ENCODE measurements around the gene DDX11. TPM values are rescaled to one million over a fixed set of nuclear protein-coding genes. Genes with fewer than 3 reads are reported as not detected.
"Not testable (repeated sequence)": the region's sequence is repeated elsewhere in the genome, so short reads cannot be mapped to it uniquely, and the experiment has no call there.

The DDX11 gene
- total and polyA plus RNA-seq, 2 experiments from 2014 or later = 66.0 to 103 TPM

DNA sequence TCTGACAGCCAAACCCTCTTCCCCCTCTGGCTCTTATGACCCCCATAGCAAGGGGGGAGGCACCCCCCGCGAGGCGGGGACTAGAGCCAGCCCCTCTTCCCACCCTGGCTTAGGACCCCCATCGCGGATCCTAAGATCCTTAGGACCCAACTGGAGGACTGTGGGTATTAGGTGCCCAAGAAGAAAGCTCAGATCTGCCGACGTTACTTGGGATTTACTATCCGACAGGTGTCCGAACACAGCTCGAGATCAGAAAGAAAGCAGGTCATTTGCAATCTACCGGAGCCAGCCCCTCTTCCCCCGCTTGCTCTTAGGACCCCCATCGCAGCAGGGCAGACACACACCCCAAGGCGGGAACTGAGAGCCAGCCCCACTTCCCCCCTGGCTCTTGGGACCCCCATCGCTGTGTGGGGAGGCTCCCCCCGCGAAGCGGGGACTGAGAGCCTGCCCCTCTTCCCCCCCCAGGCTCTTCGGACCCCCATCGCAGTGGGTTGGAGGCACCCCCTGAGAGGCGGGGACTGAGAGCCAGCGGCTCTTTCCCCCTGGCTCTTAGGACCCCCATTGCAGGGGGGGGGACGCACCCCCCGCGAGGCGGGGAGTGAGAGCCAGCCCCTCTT, 46.8 kb downstream of the DDX11 start:
- H3K27ac ChIP-seq (ENCODE audit: low read depth) = no peak overlapping the region
- H3K27me3 ChIP-seq (ENCODE audit: insufficient read depth) = peaks cover 44% of the 10 kb centered on the region
- peak overlapping the region; percentile 55 for H3K4me3 ChIP-seq
- no peaks in the 10 kb centered on the region for H4K20me1 ChIP-seq (replicated peaks; ENCODE audit: insufficient read depth)
- Mint-ChIP-seq H3K27ac (no peak overlapping the region), H3K36me3 (ENCODE audit: low read depth) (no peaks in the 10 kb centered on the region; the same call in 2 of the 3 replicates), H3K4me1 (peaks cover 12% of the 10 kb centered on the region), H3K9me3 (no peaks in the 10 kb centered on the region), H3K4me3 (peak overlapping the region; percentile 69), H3K27me3 (ENCODE audit: insufficient read depth, low read depth, poor library complexity) (peaks cover 36% of the 10 kb centered on the region)
- no peaks in the 10 kb centered on the region for H3K9me2 ChIP-seq (ENCODE audit: insufficient read depth)
- H3K4me1 ChIP-seq (ENCODE audit: insufficient read depth) = no peaks in the 10 kb centered on the region
- TF ChIP-seq EZH2 (IDR thresholded peaks at IDR 0.05; ENCODE audit: low read depth, unreplicated experiment) (peak; percentile 65), ZNF114 (CRISPR knock-in tag; IDR thresholded peaks at IDR 0.05) (no peak), JUNB (IDR thresholded peaks at IDR 0.05; ENCODE audit: unreplicated experiment) (no peak), NANOG (IDR thresholded peaks at IDR 0.05; ENCODE audit: borderline replicate concordance) (no peak), EZH2phosphoT487 (IDR thresholded peaks at IDR 0.05; ENCODE audit: unreplicated experiment) (no peak), POLR2AphosphoS5 (IDR thresholded peaks at IDR 0.05; ENCODE audit: low read depth) (no peak)
- TF ChIP-seq, protein P1, sequence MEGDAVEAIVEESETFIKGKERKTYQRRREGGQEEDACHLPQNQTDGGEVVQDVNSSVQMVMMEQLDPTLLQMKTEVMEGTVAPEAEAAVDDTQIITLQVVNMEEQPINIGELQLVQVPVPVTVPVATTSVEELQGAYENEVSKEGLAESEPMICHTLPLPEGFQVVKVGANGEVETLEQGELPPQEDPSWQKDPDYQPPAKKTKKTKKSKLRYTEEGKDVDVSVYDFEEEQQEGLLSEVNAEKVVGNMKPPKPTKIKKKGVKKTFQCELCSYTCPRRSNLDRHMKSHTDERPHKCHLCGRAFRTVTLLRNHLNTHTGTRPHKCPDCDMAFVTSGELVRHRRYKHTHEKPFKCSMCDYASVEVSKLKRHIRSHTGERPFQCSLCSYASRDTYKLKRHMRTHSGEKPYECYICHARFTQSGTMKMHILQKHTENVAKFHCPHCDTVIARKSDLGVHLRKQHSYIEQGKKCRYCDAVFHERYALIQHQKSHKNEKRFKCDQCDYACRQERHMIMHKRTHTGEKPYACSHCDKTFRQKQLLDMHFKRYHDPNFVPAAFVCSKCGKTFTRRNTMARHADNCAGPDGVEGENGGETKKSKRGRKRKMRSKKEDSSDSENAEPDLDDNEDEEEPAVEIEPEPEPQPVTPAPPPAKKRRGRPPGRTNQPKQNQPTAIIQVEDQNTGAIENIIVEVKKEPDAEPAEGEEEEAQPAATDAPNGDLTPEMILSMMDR (conservative IDR thresholded peaks at IDR 0.05; ENCODE audit: low read depth in 2 of 2) = no peak
- no peaks in the 10 kb centered on the region for H3K36me3 ChIP-seq (ENCODE audit: insufficient read depth)
- H3K4me2 ChIP-seq = peak overlapping the region; percentile 83
- DNase-seq (ENCODE audit: low spot score) = peak; percentile 53
- H3K79me2 ChIP-seq (replicated peaks; ENCODE audit: insufficient read depth) = no peaks in the 10 kb centered on the region
- peak; percentile 22 for ATAC-seq
- no peak overlapping the region for H2AFZ ChIP-seq
- H3F3A ChIP-seq (replicated peaks; ENCODE audit: low read depth) = no peaks in the 10 kb centered on the region

DNA sequence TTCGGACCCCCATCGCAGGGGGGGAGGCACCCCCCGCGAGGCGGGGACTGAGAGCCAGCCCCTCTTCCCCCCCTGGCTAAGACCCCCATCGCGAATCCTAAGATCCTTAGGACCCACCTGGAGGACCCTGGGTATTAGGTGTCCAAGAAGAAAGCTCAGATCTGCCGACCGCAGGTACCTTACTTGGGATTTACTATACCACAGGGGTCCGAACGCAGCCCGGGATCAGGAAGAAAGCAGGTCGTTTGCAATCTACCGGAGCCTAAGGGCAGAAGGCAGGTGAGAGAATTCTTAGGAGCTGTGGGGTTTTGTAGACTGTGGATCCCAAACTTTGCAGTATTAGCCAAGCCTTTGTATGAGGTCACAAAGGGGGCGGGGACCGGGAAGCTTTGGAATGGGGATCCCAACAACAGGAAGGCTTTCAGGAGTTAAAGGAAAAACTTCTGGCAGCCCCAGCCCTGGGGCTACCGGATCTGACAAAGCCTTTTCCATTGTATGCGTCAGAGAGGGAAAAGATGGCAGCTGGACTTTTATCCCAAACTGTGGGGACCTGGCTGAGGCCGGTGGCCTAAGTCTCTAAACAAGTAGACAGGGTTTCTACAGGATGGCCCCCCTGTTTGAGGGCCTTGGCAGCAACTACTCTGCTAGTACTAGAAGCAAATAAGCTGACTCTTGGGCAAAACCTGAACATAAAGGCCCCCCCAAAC, 47.5 kb downstream of the DDX11 start:
- not testable (repeated sequence) for ATAC-seq; H3K4me1 ChIP-seq (ENCODE audit: insufficient read depth)

DNA sequence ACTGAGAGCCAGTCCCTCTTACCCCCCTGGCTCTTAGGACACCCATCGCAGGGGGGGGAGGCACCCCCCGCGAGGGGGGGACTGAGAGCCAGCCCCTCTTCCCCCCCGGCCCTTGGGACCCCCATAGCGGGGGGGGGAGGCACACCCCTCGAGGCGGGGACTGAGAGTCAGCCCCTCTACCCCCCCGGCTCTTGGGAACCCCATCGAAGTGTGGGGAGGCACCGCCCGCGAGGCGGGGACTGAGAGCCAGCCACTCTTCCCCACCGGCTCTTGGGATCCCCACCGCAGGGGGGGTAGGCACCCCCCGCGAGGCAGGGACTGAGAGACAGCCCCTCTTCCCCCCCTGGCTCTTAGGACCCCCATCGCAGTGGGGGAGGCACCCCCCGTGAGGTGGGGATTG, 48.8 kb downstream of the DDX11 start:
- peaks cover 13% of the 10 kb centered on the region for H3K4me1 Mint-ChIP-seq
- TF ChIP-seq, protein P2, sequence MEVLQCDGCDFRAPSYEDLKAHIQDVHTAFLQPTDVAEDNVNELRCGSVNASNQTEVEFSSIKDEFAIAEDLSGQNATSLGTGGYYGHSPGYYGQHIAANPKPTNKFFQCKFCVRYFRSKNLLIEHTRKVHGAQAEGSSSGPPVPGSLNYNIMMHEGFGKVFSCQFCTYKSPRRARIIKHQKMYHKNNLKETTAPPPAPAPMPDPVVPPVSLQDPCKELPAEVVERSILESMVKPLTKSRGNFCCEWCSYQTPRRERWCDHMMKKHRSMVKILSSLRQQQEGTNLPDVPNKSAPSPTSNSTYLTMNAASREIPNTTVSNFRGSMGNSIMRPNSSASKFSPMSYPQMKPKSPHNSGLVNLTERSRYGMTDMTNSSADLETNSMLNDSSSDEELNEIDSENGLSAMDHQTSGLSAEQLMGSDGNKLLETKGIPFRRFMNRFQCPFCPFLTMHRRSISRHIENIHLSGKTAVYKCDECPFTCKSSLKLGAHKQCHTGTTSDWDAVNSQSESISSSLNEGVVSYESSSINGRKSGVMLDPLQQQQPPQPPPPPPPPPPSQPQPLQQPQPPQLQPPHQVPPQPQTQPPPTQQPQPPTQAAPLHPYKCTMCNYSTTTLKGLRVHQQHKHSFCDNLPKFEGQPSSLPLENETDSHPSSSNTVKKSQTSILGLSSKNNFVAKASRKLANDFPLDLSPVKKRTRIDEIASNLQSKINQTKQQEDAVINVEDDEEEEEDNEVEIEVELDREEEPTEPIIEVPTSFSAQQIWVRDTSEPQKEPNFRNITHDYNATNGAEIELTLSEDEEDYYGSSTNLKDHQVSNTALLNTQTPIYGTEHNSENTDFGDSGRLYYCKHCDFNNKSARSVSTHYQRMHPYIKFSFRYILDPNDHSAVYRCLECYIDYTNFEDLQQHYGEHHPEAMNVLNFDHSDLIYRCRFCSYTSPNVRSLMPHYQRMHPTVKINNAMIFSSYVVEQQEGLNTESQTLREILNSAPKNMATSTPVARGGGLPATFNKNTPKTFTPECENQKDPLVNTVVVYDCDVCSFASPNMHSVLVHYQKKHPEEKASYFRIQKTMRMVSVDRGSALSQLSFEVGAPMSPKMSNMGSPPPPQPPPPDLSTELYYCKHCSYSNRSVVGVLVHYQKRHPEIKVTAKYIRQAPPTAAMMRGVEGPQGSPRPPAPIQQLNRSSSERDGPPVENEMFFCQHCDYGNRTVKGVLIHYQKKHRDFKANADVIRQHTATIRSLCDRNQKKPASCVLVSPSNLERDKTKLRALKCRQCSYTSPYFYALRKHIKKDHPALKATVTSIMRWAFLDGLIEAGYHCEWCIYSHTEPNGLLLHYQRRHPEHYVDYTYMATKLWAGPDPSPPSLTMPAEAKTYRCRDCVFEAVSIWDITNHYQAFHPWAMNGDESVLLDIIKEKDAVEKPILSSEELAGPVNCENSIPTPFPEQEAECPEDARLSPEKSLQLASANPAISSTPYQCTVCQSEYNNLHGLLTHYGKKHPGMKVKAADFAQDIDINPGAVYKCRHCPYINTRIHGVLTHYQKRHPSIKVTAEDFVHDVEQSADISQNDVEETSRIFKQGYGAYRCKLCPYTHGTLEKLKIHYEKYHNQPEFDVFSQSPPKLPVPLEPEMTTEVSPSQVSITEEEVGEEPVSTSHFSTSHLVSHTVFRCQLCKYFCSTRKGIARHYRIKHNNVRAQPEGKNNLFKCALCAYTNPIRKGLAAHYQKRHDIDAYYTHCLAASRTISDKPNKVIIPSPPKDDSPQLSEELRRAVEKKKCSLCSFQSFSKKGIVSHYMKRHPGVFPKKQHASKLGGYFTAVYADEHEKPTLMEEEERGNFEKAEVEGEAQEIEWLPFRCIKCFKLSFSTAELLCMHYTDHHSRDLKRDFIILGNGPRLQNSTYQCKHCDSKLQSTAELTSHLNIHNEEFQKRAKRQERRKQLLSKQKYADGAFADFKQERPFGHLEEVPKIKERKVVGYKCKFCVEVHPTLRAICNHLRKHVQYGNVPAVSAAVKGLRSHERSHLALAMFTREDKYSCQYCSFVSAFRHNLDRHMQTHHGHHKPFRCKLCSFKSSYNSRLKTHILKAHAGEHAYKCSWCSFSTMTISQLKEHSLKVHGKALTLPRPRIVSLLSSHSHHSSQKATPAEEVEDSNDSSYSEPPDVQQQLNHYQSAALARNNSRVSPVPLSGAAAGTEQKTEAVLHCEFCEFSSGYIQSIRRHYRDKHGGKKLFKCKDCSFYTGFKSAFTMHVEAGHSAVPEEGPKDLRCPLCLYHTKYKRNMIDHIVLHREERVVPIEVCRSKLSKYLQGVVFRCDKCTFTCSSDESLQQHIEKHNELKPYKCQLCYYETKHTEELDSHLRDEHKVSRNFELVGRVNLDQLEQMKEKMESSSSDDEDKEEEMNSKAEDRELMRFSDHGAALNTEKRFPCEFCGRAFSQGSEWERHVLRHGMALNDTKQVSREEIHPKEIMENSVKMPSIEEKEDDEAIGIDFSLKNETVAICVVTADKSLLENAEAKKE (CRISPR knock-in tag; IDR thresholded peaks at IDR 0.05) = no peak

More for the DNA sequence above, 47.5 kb downstream of the DDX11 start:
- H3K27ac ChIP-seq (ENCODE audit: low read depth); H3K9me3 Mint-ChIP-seq; H3F3A ChIP-seq (replicated peaks; ENCODE audit: low read depth); H4K20me1 ChIP-seq (replicated peaks; ENCODE audit: insufficient read depth); H3K79me2 ChIP-seq (replicated peaks; ENCODE audit: insufficient read depth); H3K27ac Mint-ChIP-seq; H3K36me3 Mint-ChIP-seq (ENCODE audit: low read depth); H2AFZ ChIP-seq; H3K9me2 ChIP-seq (ENCODE audit: insufficient read depth); H3K36me3 ChIP-seq (ENCODE audit: insufficient read depth): not testable (repeated sequence)
- Histone ChIP-seq H3K4me3 (peak overlapping the region; percentile 55), H3K4me2 (peak overlapping the region; percentile 83), H3K27me3 (ENCODE audit: insufficient read depth) (peaks cover 43% of the 10 kb centered on the region)
- peak; percentile 66 for DNase-seq (ENCODE audit: low spot score)
- H3K4me1 Mint-ChIP-seq = peaks cover 12% of the 10 kb centered on the region
- peak overlapping the region; percentile 69; the same call in 2 of the 3 replicates for H3K4me3 Mint-ChIP-seq
- TF ChIP-seq CREB1 (CRISPR knock-in tag; IDR thresholded peaks at IDR 0.05; ENCODE audit: low read depth) = 0 out of 2 replicates have a peak, but pooled peaks have one; percentile 9
- peaks cover 36% of the 10 kb centered on the region for H3K27me3 Mint-ChIP-seq (ENCODE audit: insufficient read depth, low read depth, poor library complexity)

More for the DNA sequence above, 48.8 kb downstream of the DDX11 start:
- no peaks in the 10 kb centered on the region for H3K79me2 ChIP-seq (replicated peaks; ENCODE audit: insufficient read depth)
- no peaks in the 10 kb centered on the region for H4K20me1 ChIP-seq (replicated peaks; ENCODE audit: insufficient read depth)
- H3F3A ChIP-seq (replicated peaks; ENCODE audit: low read depth) = no peaks in the 10 kb centered on the region
- H2AFZ ChIP-seq = no peak overlapping the region
- no peak overlapping the region for H3K27ac ChIP-seq (ENCODE audit: low read depth)
- H3K27ac Mint-ChIP-seq = no peak overlapping the region
- H3K4me3 ChIP-seq = no peak overlapping the region
- no peaks in the 10 kb centered on the region for H3K36me3 ChIP-seq (ENCODE audit: insufficient read depth)
- no peak overlapping the region for H3K4me2 ChIP-seq
- peaks cover 32% of the 10 kb centered on the region for H3K27me3 Mint-ChIP-seq (ENCODE audit: insufficient read depth, low read depth, poor library complexity)
- no peaks in the 10 kb centered on the region for H3K4me1 ChIP-seq (ENCODE audit: insufficient read depth)
- H3K36me3 Mint-ChIP-seq (ENCODE audit: low read depth) = no peaks in the 10 kb centered on the region; the same call in 2 of the 3 replicates
- ATAC-seq = no peak
- H3K27me3 ChIP-seq (ENCODE audit: insufficient read depth) = peaks cover 33% of the 10 kb centered on the region
- no peaks in the 10 kb centered on the region for H3K9me2 ChIP-seq (ENCODE audit: insufficient read depth)
- H3K4me3 Mint-ChIP-seq = no peak overlapping the region
- H3K9me3 Mint-ChIP-seq = no peaks in the 10 kb centered on the region
- no peak for DNase-seq (ENCODE audit: low spot score)

All from GM23338 (cell line).